Measurements from ENCODE around the gene ZNF830. TPM values are rescaled to one million over a fixed set of nuclear protein-coding genes. Genes with fewer than 3 reads are reported as not detected.

Gene ZNF830
- total and polyA plus RNA-seq, 9 of the 15 experiments (the other 6 are each of a cell fraction or from before 2014, with no cell fraction given): 13.1 to 28.7 (median 21.7) TPM

GRCh38 chr17:34961093-34961911, at the start of gene ZNF830, which contains the start of gene CCT6B (continued):
- TF ChIP-seq ZBTB7A (IDR thresholded peaks at IDR 0.05; ENCODE audit: borderline replicate concordance, control insufficient read depth, low read depth, low read length) (no peak), PURB (CRISPR knock-in tag; IDR thresholded peaks at IDR 0.05; ENCODE audit: low read depth) (no peak), NCOA1 (IDR thresholded peaks at IDR 0.05; ENCODE audit: low read depth) (no peak), EP400 (IDR thresholded peaks at IDR 0.05) (peak; percentile 93), ASH1L (IDR thresholded peaks at IDR 0.05; ENCODE audit: borderline replicate concordance, low read depth, partially characterized antibody) (peak; percentile 34), CHAMP1 (IDR thresholded peaks at IDR 0.05) (0 out of 2 replicates have a peak, but pooled peaks have one; percentile 38), TAF9B (IDR thresholded peaks at IDR 0.05; ENCODE audit: partially characterized antibody) (peak; percentile 91), ZSCAN29 (IDR thresholded peaks at IDR 0.05) (no peak), ZBTB49 (CRISPR knock-in tag; IDR thresholded peaks at IDR 0.05; ENCODE audit: borderline replicate concordance) (no peak), THRAP3 (IDR thresholded peaks at IDR 0.05; ENCODE audit: borderline replicate concordance) (no peak), MLX (CRISPR knock-in tag; conservative IDR thresholded peaks at IDR 0.05) (no peak), PYGO2 (tag; IDR thresholded peaks at IDR 0.05) (no peak; the same call in 1 of the 2 replicates), CREB1 (IDR thresholded peaks at IDR 0.05) (peak; percentile 95), CREB1 (CRISPR knock-in tag; IDR thresholded peaks at IDR 0.05) (peak; percentile 94), SIRT6 (IDR thresholded peaks at IDR 0.05; ENCODE audit: low read depth, low read length) (no peak), HNRNPUL1 (IDR thresholded peaks at IDR 0.05; ENCODE audit: low read length) (no peak), ETV1 (tag; conservative IDR thresholded peaks at IDR 0.05; ENCODE audit: low read depth) (peak; percentile 70; the same call in 1 of the 2 replicates), TCF3 (CRISPR knock-in tag; IDR thresholded peaks at IDR 0.05) (no peak), NUFIP1 (IDR thresholded peaks at IDR 0.05; ENCODE audit: partially characterized antibody) (no peak), MBD1 (CRISPR knock-in tag; IDR thresholded peaks at IDR 0.05) (no peak), HCFC1 (IDR thresholded peaks at IDR 0.05; ENCODE audit: low read depth, low read length) (peak; percentile 79), CXXC5 (CRISPR knock-in tag; IDR thresholded peaks at IDR 0.05) (peak; percentile 82)

All from K562 (cell line).